ENCODE data around the gene AFF3.
"Not testable (repeated sequence)": the region's sequence is repeated elsewhere in the genome, so short reads cannot be mapped to it uniquely, and the experiment has no call there.

Gene AFF3

DNA sequence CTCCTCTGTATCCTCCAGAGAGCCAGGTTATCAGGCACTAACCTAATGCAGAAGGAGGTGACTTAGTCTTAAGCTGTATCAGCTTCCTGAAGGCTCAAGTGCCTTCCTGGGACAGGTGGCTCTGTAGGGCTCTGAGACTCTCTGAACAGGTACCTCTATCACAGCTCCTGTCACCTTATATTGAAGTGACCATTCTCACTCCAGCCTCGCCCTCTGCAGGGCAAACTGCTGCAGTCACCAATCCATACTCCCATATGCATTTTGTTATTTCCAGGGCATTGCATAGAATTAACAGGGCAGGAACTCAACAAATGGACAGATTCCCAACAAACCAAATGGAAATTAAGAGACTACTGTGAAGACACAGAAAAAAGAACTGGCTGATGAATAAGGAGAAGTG, 449.6 kb downstream of the AFF3 start:
- no peak for DNase-seq

- no peak for DNase-seq
These were observed 450.5 kb downstream of the AFF3 start for GRCh38 chr2:99691926-99692325.

- DNase-seq: no peak
These were observed 453.1 kb downstream of the AFF3 start for GRCh38 chr2:99689145-99689742.

- no peak for DNase-seq
These were observed 453.7 kb downstream of the AFF3 start for GRCh38 chr2:99688699-99689098.

DNA sequence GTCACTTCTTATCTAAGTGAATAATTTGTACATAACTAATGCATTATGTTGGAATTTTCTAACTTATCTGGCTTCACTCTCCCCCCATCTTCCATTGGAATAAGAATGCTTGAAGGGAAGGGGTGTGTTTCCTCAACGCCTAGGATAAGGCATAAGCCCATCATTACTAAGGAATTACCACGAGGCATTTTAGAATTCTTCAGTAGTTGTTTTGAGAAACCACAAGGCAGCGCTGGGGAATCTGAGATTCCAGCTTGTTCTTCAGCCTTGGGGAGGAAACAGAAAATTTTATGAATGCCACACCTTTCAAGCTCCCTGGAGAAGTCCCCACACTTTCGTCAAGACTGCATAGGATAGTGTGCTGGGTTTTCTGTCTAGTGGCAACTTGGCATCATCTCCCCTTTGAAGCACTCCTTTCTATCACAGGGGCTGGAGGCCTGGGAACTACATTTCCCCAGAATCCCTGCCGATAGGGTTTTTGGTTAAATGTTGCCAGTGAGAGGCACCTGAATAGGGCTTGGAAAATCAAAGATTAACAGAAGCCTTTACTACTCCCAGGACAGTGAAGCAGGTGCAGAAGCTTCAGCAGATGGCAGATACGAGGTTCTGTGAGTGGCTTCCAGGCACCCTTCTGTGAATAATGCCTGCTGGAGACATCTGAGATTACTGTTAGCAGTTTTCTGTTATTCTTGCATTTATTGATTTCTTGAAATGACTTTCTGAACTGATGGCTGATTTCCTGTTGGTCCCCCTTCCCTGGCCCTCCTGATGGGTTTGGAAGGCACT, 459.9 kb downstream of the AFF3 start:
- peak; percentile 88 for DNase-seq

GRCh38 chr2:99680946-99681345, 461.4 kb downstream of the AFF3 start:
- DNase-seq: peak; percentile 87

- no peak for DNase-seq
These were observed 462.9 kb downstream of the AFF3 start for GRCh38 chr2:99679518-99679917.

- no peak for DNase-seq
These were observed 463.8 kb downstream of the AFF3 start for GRCh38 chr2:99678625-99679024.

DNA sequence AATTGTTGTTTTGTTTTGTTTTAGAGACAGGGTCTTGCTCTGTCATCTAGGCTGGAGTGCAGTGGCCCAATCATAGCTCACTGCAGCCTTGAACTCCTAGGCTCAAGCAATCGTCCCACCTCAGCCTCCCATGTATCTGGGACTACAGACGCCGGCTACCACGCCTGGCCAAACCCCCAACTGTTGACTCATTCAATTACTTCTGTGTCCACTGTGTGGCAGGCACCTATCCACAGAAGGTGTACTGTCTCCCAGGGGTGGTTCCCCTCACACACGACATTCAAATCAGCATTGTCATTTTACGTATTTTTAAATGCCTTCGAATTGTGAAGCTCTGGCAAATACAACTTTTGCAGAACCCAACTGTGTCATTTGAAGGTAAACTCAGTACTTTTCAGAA, 464.6 kb downstream of the AFF3 start:
- DNase-seq: no peak

DNA sequence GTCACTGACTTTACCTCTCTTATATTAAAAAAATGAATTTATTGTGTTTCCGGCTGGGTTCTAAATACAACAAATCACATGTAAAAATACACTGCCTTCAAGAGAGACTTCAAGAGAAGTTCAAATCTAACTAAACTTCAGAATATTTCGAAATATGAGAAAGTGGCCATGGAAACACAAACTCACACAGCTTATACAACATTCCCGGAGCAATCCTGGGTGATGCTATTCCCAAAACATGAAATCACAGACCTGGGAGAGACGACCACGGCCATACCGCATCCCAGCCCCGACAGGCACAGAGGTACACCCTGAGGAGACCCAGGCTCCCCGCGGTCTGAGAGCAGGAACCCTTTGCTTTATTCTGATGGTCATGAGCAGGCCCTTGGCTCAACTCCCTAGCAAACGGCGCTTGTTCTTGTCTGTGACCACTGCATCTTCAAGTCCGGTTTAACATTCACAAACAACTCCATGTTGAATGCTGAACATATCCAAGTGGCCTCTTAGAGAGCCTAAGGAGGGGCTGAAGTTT, 467.2 kb downstream of the AFF3 start:
- peak; percentile 46 for DNase-seq

DNA sequence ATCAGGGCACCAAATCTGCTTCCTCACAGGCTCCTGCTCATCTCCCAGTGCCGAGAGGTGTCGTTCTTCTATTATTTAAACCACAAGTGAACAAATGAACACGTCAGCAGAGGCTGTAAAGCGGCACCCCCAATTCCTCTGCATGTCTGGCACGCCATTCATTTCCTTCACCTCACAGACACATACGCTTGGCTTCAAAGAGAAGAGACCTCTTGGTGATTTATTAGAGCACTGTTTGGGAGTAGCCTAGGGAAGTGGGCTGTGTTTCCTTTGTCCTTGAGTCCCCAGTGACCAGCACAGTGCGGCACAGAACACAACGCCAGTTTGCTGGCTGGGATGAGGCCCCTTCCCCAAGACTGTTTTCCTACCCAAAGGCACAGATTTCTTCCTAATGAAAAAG, 468.3 kb downstream of the AFF3 start:
- DNase-seq: peak; percentile 47

DNA sequence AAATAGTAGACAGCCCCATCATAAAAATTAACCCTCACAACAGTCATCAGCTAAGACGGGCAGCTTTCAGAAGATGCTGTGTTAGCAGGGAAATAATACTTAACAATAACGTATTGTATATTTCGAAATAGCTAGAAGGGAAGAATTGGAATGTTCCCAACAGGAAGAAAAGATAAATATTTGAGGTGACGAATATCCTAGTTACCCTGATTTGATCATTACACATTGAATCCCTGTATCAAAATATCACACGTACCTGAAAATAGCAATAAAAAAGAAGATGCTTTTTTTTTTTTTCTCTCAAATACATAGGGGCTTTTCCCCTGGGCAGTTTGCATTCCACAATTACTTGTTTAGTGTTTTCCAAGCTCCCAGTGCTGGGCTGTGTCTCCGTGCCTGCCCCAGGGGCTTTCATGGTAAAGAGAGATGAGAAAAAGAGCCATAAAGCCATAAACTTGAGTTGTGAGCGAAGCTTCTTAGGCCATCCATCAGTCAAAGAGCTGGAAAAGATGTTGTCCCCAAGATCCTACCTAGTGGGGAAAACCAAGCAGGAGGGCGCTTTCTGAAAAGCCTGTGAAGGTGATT, 469.5 kb downstream of the AFF3 start:
- no peak for DNase-seq

DNA sequence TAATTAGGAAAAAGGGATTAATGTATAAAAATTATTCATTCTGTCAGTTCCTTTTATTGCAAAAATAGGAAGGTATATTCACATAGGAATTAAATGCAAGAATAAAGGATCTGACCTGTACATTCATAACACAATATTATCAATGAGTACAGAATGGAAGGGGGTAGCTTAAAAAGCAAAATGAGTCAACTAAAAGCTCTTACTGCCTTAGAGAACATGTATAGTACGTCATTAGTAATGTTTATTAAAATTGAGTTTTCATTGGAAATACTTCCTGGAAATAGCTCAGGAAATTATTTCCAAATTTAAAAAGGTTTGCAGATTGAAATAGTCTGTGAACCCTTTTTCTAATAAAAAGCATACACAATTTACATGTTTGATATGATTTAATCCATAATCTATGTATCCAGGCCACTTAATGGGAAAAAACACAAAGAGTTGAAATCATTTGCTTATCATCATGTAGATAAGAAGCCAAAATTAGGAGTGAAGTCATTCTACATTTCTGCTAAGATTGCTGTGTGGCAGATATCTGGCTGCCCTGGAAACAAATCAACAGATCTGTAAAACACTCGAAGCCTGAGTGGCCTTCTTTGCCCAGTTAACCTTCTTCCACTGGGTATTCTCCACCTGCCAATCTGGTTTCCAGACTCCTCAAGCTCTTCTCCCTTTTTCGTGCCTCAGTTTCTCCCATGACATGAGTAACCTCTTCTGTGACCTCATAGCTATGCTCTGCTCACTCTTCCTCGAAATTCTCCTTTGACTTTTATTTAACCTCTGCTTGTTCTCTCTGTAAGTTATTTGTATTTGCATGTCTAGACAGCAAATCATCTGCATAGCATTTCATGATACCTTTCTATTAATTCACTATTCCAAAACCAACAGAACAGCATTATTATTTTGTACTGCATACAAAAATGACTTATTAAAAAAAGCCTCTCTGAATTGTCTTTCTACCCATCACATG, 471.3 kb downstream of the AFF3 start:
- DNase-seq: no peak

GRCh38 chr2:99666256-99666655, 476.1 kb downstream of the AFF3 start:
- DNase-seq: no peak

DNA sequence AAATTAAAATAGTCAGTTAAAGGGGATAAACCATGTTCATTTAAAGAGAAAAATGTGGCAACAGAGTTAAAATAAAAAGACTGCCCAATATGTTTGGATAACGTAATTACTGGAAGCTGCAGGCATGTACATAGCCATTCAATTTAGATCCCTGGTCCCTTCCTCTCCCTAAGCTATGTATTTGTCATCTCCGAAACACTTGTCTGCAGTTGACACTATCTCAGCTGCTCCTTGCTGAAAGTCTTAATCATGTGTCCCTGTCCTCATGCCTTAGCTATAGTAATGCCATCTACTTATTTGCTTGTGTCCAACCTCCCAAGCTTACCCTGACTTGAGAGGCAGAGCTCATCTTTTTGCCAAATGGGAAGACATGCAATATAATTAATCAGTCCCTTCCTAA, 478.7 kb downstream of the AFF3 start:
- DNase-seq: no peak

- DNase-seq: peak; percentile 100
These were observed 479.5 kb downstream of the AFF3 start for GRCh38 chr2:99662761-99663341.

DNA sequence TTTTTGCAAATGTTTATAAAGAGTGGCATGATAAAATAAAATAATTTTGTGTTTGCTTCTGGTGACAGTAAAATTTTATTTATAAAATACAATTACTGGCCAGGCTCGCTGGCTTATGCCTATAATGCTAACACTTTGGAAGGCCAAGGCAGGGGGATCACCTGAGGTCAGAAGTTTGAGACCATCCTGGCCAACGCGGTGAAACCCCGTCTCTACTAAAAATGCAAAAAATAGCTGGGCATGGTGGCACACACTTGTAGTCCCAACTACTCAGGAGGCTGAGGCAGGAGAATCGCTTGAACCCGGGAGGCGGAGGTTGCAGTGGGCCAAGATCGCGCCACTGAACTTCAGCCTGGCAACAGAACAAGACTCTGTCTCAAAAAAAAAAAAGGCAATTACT, 480.6 kb downstream of the AFF3 start:
- DNase-seq: not testable (repeated sequence)

GRCh38 chr2:99660616-99661406, 481.6 kb downstream of the AFF3 start:
- no peak for DNase-seq

DNA sequence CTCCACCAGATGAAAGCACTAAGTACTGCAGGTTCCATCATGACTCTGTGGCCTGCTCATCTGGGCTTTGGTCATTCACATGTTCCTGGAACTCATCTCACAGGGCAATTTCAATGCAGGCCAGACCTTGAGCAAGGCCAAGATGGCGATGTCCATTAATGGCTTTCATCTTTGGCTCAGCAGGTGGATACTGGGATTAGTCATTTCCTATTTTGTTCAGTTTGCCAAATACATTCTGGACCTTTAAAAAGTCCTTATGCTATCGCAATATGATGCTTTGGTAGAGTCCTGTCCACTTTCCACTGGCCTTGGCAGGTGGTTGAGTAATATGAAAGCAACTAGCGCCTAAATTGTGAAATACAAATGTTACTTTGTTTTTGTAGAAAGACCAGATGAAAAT, 482.5 kb downstream of the AFF3 start:
- DNase-seq: no peak

GRCh38 chr2:99657691-99658258, 484.6 kb downstream of the AFF3 start:
- no peak for DNase-seq

- no peak for DNase-seq
These were observed 485.4 kb downstream of the AFF3 start for GRCh38 chr2:99656994-99657393.
